ENCODE measurements around the gene FBXO31.
"Not testable (repeated sequence)": the region's sequence is repeated elsewhere in the genome, so short reads cannot be mapped to it uniquely, and the experiment has no call there.

Gene FBXO31

GRCh38 chr16:87367529-87367928 is 16.0 kb downstream of the FBXO31 start:
- no peak for TF ChIP-seq CTCF (IDR thresholded peaks at IDR 0.05; ENCODE audit: borderline replicate concordance, insufficient read depth, low read depth, low read length)
- no peak overlapping the region for H3K4me3 ChIP-seq (ENCODE audit: low read depth, low read length)

- no peak for TF ChIP-seq CTCF (IDR thresholded peaks at IDR 0.05; ENCODE audit: borderline replicate concordance, insufficient read depth, low read depth, low read length)
Observed at GRCh38 chr16:87366930-87367329, 16.6 kb downstream of the FBXO31 start.

GRCh38 chr16:87366288-87366687 is 17.3 kb downstream of the FBXO31 start:
- no peak for TF ChIP-seq CTCF (IDR thresholded peaks at IDR 0.05; ENCODE audit: borderline replicate concordance, insufficient read depth, low read depth, low read length)
- H3K4me3 ChIP-seq (ENCODE audit: low read depth, low read length): no peak overlapping the region

More at GRCh38 chr16:87366930-87367329, 16.6 kb downstream of the FBXO31 start:
- no peak overlapping the region for H3K4me3 ChIP-seq (ENCODE audit: low read depth, low read length)

GRCh38 chr16:87365021-87365713 is 18.4 kb downstream of the FBXO31 start:
- no peak for TF ChIP-seq CTCF (IDR thresholded peaks at IDR 0.05; ENCODE audit: borderline replicate concordance, insufficient read depth, low read depth, low read length)
- no peak overlapping the region for H3K4me3 ChIP-seq (ENCODE audit: low read depth, low read length)

- no peak overlapping the region for H3K4me3 ChIP-seq (ENCODE audit: low read depth, low read length)
- TF ChIP-seq CTCF (IDR thresholded peaks at IDR 0.05; ENCODE audit: borderline replicate concordance, insufficient read depth, low read depth, low read length): no peak
Observed at GRCh38 chr16:87363771-87364455, 19.7 kb downstream of the FBXO31 start.

GRCh38 chr16:87362828-87363559 is 20.6 kb downstream of the FBXO31 start:
- H3K4me3 ChIP-seq (ENCODE audit: low read depth, low read length): not testable (repeated sequence)

GRCh38 chr16:87361916-87362619 is 21.5 kb downstream of the FBXO31 start:
- no peak for TF ChIP-seq CTCF (IDR thresholded peaks at IDR 0.05; ENCODE audit: borderline replicate concordance, insufficient read depth, low read depth, low read length)
- no peak overlapping the region for H3K4me3 ChIP-seq (ENCODE audit: low read depth, low read length)

All from GM12875 (cell line).